GM12864 (cell line): Measurements from ENCODE around the gene DNAJA4.

Experiments used
- DNase-seq: peaks from one replicate; pipeline ENCODE4 v3.0.0-alpha.2; 2011; ENCODE audit warnings: low read depth
- H3K4me3 ChIP-seq: 2 replicates; pipeline ENCODE4 v1.5.1; 2011; ENCODE audit warnings: mild to moderate bottlenecking, low read depth, low read length, control low read depth
- CTCF ChIP-seq: IDR thresholded peaks from 2 replicates; pipeline ENCODE4 v1.5.1; 2011; ENCODE audit warnings: low read depth, mild to moderate bottlenecking, moderate library complexity, low read length, control low read depth, inconsistent platforms; ENCODE audit errors: missing control alignments

Gene DNAJA4

GRCh38 chr15:78325092-78325843 is 60.9 kb downstream of the DNAJA4 start:
- no peak overlapping the region for H3K4me3 ChIP-seq
- DNase-seq, result no peak
- TF ChIP-seq CTCF, result no peak

- no peak overlapping the region for H3K4me3 ChIP-seq
- DNase-seq, result no peak
- no peak for TF ChIP-seq CTCF
Observed at GRCh38 chr15:78327466-78327865, 63.1 kb downstream of the DNAJA4 start.

DNA sequence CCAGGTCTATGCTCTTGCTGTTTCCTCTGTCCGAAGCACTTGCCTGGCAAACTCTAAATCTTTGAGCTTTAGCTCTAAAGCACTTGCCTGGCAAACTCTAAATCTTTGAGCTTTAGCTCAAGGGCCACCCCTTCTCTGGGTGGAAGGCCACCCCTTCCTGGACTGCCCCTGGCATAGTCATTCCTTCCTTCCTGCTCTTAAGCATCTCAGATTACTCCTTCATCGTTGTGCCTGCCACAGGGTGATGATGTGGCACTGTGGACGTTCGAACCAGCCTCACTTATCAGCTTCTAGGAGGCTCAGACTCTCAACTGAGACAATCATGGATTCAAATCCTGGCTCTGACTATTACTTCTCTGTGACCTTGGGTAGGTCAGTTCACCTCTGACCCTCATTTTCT is 65.3 kb downstream of the DNAJA4 start:
- no peak overlapping the region for H3K4me3 ChIP-seq
- no peak for TF ChIP-seq CTCF
- no peak for DNase-seq
